UCSD-AML1 (cell line): ENCODE data around the gene DCDC2C.

Source experiments
- DNase-seq: peaks from one replicate; lab custom pipeline; 2025; ENCODE audit not compliant: unreplicated experiment; lab: John Stamatoyannopoulos, UW

Gene DCDC2C

DNA sequence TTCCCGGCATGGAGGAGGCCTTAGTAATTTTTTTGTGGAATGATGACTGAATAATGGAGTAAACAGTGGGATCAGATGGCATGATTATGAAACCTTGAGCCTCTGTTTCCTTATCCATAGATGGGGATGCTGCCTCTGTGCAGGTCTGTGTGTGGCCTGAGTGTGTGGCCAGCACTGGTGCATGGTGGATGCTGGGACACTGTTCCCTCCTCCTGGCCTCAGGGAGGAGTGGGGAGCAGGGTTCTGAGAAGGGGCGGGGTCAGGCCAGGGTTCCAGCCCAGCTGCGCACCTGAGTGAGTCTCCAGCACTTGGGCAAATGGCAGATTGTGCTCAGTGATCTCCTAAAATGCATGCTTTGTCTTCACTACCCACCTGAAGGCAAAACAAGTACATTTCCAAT is 66.4 kb downstream of the DCDC2C start:
- no peak for DNase-seq

- no peak for DNase-seq
These were observed 67.5 kb downstream of the DCDC2C start for GRCh38 chr2:3770724-3771415.

DNA sequence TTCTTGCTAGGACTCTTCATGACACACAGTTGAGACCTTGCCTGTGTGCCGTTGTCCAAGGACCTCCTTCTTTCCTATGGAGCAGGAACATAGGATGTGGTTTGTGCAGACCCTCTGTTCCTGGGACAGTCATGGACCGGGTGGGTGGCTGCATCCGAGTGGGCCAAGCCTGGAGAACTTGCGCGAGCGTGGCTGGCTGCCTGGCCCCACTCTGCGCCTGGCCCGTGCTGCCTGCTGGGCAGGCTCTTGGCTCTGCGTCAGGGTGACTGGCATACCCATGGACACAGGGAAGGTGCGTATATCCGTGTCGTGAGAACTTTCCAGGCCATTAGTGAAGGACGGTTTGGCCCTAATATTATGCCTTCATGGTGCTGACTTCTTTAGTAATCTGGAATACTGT is 68.2 kb downstream of the DCDC2C start:
- DNase-seq = no peak

- DNase-seq = no peak
These were observed 71.0 kb downstream of the DCDC2C start for GRCh38 chr2:3774336-3774735.

GRCh38 chr2:3776311-3776710 is 72.9 kb downstream of the DCDC2C start:
- DNase-seq = no peak

- peak; percentile 60 for DNase-seq
These were observed 74.6 kb downstream of the DCDC2C start for GRCh38 chr2:3777966-3778365.

DNA sequence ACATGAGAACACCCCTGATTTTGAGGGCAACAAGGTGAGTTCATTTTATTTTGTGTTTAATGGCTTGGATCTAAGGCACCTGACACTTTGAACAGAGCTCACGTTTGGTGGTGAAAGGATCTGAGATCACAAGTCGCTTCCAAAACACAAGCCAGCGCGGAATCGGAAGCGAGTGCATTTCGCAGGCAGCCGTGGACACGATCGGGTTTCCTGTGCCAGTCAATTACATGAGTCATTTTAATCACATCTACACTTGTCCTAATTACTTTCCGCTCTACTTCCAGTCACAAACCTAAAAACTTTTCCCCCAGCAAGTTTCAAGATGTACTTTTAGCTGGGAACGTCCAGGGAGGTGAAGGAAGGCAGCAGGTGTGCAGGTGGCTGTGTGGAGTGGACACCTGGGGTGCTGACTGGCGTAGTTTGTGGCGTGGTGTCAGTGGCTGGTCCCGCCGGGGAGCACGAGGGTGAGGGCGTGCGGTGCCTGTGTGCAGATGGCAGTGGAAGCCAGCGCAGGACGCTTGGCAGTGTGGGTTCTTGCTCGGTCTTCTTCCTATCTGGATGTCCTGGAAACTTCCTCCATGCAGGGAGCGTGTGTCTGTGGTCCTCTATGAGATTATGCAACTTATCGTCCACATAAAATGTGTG is 75.6 kb downstream of the DCDC2C start:
- DNase-seq = peak; percentile 35

- no peak for DNase-seq
These were observed 76.2 kb downstream of the DCDC2C start for GRCh38 chr2:3779496-3780049.

GRCh38 chr2:3780477-3781402 is 77.4 kb downstream of the DCDC2C start:
- DNase-seq = peak; percentile 75

- DNase-seq = no peak
These were observed 81.4 kb downstream of the DCDC2C start for GRCh38 chr2:3784731-3785130.

- DNase-seq = no peak
These were observed 82.0 kb downstream of the DCDC2C start for GRCh38 chr2:3785220-3785889.

- DNase-seq = no peak
These were observed 82.5 kb downstream of the DCDC2C start for GRCh38 chr2:3785890-3786273.

- no peak for DNase-seq
These were observed 84.4 kb downstream of the DCDC2C start for GRCh38 chr2:3787768-3788167.

DNA sequence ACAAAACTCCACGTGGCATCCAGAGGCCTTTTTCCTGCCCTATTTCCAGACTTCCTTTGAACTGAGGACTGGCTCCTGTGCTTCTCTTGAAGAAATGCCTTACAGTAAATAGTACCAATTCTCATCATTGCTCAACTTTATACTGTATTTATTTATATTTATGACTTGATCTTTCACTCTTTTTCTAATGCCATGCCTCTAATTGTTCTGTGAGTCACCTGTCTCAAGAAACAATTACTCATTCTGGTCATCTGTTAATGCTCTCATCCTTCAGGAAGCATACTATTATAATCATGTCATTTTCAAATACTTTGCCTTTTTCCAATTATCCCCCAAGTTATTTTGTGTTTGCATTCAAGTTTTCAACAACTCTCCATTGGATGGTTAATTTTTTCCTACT is 85.9 kb downstream of the DCDC2C start:
- DNase-seq = no peak

DNA sequence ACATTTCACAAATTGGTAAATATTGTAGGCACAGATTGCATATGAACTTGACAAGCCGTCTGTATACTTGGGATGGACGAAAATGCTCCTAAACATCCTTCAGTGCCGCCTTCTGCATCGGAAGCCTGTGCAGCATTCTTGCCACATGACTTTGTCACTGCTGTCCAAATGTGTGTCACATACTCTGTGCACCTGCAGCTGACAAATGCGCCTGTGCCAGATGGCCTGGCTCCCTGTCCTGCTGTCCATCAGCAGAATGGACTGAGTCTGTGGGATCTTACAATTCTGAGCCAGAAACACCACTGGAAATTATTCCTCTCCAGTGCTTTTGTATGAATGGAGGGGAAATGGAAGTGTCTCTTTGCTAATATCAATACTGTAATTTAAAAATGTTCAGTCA is 89.9 kb downstream of the DCDC2C start:
- no peak for DNase-seq

- no peak for DNase-seq
These were observed 98.1 kb downstream of the DCDC2C start for GRCh38 chr2:3801506-3801905.

GRCh38 chr2:3805201-3805939 is 102.0 kb downstream of the DCDC2C start:
- no peak for DNase-seq

DNA sequence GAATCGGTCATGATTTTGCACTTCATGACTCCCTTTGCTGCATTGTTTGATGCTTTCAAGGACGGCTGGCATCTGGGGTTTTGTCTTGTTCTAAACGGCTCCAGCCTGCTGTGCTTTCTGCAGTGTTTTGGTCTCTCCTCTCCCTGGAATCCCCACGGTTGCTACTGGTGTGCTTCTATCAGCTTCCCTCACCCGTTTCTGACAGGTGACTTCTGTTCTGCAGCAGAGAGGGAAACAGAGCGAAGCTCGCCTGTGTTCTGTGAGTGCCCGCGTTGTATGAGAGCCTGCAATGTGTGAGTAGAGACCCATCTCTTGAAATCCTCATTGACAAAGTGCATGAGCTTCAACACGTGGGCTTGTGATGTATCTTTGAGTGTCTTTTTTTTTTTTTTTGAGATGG is 102.8 kb downstream of the DCDC2C start:
- no peak for DNase-seq

GRCh38 chr2:3806730-3807129 is 103.4 kb downstream of the DCDC2C start:
- no peak for DNase-seq

DNA sequence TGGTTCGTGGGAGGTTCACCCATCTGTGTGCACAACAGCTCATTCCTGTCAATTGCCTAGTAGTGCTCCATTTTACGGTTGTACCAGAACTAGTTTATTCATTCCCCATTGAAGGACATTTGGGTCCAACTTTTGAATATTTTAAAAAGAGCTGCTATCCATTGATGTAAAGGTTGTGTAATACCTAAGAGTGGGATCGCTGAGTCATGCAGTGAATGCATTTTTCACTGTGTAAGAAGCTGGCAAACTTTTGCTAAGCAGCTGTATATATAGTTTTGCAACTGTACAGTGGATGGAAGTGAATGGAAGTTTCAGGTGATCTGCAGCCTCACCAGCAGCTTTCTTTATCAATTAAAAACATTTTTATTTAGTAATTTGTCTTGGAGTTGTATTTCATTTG is 104.5 kb downstream of the DCDC2C start:
- DNase-seq = no peak
